HG02642 (cell line): Measurements from ENCODE around the gene PLPPR3.
"Not testable (repeated sequence)": the region's sequence is repeated elsewhere in the genome, so short reads cannot be mapped to it uniquely, and the experiment has no call there.

Source experiments
- ATAC-seq: cut with Tn5 transposase; IDR thresholded peaks from one replicate; pipeline ENCODE4 v1.9.1; 2021; ENCODE audit warnings: mild to moderate bottlenecking; ENCODE audit not compliant: unreplicated experiment, poor library complexity

Gene PLPPR3

DNA sequence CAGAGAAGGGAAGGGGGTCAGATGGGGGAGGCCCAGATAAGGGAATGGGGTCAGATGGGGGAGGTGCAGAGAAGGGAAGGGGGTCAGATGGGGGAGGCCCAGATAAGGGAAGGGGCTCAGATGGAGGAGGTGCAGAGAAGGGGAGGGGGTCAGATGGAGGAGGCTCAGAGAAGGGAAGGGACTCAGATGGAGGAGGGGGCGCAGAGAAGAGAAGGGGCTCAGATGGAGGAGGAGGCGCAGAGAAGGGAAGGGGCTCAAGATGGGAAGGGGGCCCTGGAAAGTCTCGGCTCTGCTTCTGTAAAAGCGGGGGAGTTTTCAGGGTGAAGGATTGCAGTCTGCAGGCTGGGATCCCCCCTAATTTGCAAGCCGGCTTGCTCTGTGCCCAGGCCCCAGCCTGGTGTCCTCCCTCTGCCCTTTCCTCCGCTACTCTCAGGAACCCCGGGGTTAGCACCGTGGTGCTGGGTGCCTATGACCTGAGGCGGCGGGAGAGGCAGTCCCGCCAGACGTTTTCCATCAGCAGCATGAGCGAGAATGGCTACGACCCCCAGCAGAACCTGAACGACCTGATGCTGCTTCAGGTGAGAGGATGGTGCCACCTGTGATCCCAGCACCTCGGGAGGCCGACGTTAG lies 7.5 kb upstream of the PLPPR3 start:
- ATAC-seq: no peak

DNA sequence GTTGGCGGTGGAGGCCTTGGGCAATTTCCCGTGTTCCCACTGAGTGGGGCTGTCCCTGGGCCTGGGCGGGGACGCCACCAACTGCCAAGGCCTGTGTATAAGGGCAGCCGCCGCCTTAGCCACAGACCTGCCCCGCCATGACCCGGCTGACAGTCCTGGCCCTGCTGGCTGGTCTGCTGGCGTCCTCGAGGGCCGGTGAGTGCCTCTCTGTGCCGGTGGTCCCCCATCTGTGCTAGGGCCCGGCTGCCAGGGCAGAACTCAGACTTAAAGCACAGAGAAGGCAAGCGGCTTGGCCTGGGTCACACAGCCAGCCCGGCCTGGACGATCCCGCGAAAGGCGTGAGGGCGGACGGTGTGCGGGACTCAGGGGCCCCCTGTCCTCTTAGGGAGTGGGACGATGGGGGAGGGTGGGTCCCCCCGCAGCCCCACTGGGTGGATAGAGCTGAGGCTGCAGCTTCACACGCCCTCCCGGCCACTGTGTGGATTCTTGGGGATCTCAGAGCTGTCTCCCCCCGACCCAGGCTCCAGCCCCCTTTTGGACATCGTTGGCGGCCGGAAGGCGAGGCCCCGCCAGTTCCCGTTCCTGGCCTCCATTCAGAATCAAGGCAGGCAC lies 6.1 kb upstream of the PLPPR3 start, which contains the start of gene AZU1:
Gene AZU1, plus strand, starts transcription at position 128 of the 612 bp plus-strand sequence. Its CDS starts 10 bp downstream, at position 138.
- ATAC-seq: no peak

DNA sequence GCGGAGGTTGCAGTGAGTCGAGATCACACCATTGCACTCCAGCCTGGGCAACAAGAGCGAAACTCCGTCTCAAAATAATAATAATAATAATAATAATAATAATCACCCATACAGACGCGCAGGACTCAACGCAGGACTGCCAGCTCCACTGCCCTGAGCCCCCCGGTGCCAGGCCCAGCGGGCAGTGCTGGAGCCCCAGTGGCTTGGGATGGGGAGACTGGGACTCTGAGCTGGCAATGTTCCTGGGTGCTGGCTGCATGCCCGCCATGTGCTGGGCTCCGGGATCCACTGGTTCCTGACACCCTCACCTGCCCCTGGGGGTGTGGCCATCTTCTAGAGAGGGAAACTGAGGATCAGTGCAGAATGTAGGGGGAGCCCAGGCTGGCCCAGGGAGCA lies 5.6 kb upstream of the PLPPR3 start:
- no peak for ATAC-seq

DNA sequence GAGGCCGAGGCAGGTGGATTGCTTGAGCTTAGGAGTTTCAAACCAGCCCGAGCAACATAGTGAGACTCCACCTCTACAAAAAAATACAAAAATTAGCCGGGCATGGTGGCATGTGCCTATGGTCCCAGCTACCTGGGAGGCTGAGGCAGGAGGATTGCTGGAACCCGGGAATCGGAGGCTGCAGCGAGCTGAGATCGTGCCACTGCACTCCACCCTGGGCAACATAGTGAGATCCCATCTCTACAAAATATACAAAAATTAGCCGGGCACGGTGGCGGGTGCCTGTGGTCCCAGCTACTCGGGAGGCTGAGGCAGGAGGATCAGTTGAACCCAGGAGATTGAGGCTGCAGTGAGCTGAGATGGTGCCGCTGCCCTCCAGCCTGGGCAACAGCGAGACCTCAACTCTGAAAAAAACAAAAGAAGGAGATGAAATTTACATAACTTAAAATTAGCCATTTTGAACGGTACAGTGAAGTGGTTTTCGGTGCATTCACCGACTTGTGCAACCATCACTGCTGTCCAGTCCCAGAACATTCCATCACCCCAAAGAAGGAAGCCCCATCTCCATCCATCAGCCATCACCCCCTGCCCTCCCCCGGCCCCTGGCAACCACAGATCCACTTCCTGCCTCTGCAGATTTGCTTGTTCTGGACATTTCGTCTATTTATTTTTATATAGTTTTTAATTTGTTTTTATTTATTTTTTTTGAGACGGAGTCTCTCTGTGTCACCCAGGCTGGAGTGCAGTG lies 4.3 kb upstream of the PLPPR3 start:
- no peak for ATAC-seq

DNA sequence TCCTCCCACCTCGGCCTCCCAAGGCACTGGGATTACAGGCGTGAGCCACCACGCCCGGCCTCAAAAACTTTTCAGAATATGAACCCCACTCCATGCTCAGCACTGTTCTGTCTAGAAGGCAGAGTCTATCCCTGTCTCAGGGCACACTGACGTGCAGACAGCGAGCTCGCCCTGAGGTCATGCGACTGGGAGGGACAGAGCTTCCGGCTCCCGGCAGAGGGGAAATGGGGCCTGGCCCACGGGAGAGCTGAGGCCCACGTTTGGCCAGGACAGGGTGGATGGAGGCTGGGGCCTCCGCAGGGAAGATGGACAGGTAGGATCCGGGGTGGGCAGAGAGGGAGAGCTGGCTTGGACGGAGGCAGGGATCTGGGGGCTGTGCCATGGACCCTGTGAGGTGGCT lies 3.1 kb upstream of the PLPPR3 start:
- no peak for ATAC-seq

DNA sequence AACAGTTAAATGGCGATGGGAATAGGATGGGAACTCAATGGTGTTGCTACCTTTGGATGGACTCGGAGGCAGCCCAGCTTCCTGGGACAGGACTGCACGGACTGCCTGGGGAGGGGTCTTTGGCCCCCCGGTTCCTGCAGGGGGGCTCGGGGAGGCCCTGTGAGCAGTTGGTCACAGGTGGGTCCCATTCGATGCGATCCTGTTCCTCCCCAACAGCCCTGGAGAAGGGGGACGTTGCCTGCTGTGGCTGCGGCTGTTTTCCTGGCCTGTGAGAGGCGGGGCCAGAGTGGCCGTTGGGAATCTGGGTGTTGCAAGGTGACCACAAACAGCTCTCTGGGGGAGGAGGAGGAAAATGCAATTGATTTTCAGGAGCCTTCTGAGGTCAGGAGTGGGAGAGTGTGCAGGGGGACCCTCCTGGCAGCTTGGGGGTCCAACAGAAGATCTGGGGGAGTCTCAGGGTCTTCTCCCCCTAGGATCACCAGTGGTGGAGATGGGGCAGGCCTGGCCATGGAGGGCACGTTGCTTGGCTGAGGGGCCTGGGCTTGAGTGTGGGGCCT lies 1.9 kb upstream of the PLPPR3 start:
- ATAC-seq: no peak

DNA sequence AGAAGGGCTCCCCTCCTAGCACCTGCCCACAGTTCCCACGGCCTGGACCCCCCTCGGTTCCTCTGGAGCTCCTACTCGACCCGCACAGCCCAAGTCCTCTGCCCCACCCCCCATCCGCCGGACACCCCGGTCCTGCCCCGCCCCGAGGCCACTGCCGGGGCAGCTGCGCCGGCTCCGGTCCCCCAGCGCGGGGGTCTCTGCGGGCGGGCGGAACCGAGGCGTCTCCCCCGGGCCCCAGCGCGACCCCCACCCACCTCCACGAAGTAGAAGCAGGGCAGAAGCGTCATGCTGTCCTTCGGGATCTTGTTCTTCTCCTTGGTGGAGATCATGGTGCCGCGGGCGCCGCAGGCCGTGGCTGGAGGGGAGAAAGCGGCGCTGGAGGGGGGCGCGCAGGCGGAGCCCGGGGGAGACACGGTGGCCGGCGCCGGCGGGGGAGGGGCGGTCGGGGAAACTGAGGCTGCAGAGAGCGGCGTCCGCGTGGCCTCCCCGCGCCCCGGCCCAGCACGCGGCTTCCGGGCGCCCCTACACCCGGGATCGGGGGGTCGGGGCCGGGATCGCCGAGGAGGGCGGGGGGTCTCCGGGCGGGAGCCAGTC lies 427 bp downstream of the PLPPR3 start:
- ATAC-seq: no peak

DNA sequence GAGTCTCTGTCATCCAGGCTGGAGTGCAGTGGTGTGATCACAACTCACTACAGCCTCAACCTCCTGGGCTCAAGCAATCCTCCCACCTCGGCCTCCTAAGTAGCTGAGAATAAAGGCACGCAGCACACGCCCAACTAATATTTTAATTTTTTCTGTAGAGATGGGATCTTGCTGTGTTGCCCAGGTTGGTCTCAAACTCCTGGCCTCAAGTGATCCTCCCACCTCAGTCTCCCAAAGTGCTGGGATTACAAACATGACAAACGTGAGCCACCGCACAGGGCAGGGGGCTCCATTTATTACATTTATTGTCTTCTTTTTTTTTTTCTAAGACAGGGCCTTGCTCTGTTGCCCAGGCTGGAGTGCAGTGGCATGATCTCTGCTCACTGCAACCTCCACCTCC lies 1.5 kb downstream of the PLPPR3 start:
- ATAC-seq: not testable (repeated sequence)

DNA sequence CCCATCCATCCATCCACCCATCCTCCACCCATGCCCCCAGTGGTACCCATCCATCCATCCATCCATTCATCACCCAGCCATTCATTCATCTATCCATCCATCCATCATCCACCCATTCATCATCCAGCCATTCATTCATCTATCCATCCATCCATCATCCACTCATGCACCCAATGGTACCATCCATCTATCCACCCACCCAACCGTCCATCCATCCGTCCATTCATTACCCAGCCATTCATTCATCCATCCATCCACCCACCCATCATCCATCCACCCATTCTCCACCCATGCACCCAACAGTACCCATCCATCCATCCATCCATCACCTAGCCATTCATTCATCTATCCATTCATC lies 5.3 kb downstream of the PLPPR3 start:
- ATAC-seq: no peak

DNA sequence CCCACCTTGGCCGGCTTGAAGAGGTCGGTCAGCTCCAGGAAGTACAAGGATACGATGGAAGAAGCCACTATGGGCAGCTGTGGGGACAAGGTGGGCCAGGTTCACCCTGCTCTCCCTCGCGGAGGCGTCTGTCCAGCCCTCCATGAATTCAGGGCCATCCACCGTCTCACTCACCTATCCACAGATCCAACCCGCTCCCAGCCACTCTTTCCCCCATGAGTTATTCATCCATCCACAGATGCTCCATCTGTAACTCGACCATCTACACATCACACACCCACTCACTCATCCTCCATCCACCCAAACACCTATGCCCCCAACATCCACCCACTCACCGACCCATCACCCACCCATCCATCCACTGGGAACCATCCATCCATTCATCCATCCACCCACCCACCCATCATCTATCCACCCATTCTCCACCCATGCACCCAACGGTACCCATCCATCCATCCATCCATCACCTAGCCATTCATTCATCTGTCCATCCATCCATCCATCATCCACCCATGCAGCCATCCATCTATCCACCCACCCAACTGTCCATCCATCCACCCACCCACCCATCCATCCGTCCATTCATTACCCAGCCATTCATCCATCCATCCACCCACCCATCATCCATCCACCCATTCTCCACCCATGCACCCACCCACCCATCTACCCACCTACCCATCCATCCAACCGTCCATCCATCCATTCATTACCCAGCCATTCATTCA lies 5.8 kb downstream of the PLPPR3 start:
- ATAC-seq: no peak

DNA sequence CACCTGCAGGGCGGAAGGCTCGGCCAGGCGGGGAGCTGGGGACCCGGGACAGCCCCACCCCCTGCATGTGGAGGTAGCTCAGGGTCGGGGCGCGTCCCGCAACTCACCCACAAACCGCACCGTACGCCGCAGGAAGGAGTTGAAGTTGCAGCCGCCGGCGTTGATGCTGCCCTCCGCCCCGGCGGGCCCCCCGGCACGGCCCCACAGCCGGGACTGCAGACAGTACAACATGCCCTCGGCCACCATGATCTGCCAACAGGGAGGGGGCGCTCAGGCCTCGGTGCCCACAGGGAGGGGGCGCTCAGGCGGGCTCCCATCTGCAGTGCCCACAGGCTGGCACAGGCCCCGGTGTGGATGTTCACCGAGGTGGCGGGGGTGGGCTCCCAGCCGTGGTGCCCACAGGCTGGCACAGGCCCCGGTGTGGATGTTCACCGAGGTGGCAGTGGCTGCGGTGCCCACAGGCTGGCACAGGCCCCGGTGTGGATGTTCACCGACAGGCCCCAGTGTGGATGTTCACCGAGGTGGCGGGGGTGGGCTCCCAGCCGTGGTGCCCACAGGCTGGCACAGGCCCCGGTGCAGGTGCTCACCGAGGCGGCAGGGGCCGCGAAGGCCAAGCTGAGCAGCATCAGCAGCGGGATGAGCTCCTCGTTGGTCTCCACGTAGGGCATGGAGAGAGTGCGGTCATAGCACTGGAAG lies 6.5 kb downstream of the PLPPR3 start:
- ATAC-seq: no peak

DNA sequence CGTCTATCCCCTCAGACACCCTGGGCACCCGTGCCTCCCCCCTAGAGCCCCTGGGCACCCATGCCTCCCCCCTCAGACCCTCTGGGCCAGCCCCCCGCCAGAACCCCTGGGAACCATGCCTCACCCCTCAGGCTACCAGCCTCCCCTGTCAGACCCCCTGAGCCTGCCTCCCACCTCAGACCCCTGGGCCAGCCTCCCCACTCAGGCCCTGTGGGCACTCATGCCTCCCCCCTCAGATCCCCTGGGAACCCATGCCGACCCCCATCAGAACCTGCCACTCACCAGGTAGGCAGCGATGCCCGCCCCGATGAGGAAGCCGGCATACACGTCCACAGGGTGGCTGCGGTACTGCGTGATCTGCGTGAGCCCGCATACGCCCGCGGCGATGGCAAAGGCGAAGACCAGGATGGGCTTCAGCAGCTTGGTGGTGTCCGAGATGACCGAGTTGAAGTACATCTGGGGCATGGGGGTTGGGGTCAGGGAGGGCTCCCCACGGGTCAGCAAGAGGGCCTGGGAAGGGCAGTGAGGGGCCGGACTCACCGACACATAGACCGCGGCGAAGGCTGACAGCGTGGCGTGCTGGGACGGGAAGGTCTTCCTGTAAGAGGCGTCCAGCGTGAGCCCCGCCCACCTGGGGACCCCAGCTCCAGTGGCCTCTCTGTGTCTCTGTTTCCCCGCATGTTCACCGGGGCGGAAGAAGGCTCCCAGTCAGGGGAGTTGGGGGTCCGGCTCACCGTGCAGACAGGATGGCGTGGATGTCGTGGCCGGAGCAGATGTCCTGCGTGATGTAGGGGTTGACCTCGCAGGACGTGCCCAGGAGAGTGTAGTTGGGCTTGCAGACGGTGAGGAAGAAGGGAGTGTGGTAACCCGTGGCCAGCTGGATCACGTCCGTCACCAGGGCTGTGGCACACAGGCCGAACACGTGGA lies 7.3 kb downstream of the PLPPR3 start:
- no peak for ATAC-seq

DNA sequence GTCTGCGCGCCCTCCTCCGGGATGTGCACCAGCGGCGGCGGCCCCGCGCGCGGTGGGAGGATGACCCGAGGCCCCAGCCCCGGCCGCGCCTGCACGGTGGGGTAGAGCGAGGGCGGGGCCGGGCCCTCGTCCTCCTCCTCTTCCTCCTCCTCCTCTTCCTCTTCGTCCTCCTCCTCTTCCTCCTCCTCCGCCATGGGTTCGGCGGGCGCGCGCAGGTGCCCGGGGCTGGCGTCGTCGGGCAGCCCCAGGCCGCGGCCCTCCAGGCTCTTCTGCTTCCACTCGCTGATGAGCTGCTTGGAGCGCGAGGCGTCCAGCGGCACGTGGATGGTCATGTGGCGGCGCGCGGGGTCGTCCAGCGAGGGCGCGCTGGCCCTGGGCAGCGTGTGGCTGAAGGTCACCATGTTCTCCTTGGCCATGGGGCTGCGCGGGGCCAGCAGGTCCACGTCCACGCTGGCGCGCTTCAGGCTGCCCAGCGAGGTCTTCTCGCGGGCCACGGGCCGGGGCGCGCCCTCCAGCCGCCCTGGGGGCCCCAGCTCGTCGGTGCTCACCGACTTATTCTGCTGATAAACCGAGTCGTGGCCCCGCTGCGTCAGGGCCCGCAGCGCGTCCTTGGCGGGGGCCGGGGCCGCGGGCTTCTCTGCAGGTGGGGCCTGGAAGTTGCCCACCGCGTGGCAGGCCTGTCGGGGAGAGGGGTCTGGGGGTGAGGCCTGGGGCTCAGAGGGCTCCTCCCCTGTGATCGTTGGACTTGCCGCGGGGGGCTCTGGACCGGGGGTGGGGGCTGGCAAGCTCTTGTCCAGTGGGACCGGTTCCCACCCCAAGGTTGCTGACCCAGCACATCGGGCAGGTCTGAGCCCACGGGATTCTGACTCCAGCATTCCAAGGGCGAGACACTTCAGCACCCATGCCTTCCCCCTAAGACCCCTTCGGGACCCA lies 8.3 kb downstream of the PLPPR3 start:
- no peak for ATAC-seq

DNA sequence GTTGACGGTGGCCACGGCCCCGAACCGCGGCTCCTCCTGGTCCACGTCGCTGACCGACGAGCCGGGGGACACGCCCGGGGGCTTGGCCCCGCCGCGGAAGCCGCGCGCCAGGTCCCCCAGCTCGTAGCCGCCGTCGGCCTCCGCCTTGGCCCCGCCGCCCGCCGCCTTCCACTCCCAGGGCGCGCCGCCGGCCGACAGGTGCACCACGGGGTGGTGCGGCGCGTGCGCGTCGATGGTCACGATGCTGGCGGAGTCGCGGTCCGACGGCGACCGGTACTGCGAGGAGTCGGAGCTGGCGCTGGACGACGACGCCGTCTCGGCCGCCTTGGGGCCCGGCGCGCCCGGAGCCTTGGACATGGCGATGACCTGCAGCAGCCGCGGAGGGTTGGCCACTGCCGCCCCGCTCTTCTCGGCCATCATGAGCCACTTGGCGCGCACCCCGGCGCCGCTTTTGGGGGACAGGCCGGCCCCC lies 9.0 kb downstream of the PLPPR3 start:
- no peak for ATAC-seq

DNA sequence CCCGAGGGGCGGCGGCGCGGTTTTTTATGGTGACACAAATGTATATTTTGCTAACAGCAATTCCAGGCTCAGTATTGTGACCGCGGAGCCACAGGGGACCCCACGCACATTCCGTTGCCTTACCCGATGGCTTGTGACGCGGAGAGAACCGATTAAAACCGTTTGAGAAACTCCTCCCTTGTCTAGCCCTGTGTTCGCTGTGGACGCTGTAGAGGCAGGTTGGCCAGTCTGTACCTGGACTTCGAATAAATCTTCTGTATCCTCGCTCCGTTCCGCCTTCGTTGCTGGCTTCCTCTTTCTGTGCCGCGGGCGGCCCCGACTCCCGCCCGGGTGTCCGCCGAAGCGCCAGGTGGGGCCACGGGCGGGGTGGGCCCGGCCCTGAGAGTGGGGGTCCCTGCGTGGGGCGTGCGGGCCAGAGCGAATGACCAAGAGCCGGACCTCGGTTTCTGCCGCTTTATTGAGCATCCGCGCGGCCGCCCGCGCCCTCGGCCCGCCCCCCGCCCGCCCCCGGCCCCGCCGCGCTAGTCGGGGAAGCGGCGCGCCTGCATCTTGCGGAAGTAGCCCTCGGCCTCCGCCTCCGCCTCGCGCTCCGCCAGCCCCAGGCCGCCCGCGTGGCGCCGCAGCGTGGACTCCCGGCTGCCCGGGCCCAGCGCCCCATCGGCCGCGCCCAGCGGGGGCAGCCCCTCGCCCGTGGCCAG lies 9.6 kb downstream of the PLPPR3 start:
- no peak for ATAC-seq

DNA sequence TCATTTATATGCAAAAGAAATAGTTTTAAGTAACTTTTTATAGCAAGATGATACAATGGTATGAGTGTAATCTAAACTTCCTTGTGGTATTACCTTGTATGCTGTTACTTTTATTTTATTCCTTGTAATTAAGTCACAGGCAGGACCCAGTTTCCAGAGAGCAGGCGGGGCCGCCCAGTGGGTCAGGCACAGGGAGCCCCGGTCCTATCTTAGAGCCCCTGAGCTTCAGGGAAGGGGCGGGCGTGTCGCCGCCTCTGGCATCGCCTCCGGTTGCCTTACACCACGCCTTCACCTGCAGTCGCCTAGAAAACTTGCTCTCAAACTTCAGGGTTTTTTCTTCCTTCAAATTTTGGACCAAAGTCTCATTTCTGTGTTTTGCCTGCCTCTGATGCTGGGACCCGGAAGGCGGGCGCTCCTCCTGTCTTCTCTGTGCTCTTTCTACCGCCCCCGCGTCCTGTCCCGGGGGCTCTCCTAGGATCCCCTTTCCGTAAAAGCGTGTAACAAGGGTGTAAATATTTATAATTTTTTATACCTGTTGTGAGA lies 10.2 kb downstream of the PLPPR3 start:
- no peak for ATAC-seq
